ENCODE data around the gene CHEK1.

CHEK1 gene

GRCh38 chr11:125662689-125663088 lies 37.7 kb downstream of the CHEK1 start:
- no peaks in the 10 kb centered on the region for H3K36me3 ChIP-seq (ENCODE audit: insufficient read depth, low read length)

GRCh38 chr11:125663910-125664309 lies 38.9 kb downstream of the CHEK1 start:
- Histone ChIP-seq H3K9me3 (ENCODE audit: control insufficient read depth, insufficient read depth, low read length) (no peaks in the 10 kb centered on the region), H3K9ac (ENCODE audit: low read depth, low read length) (no peak overlapping the region), H3K4me1 (ENCODE audit: insufficient read depth, low read length) (no peaks in the 10 kb centered on the region), H3K36me3 (ENCODE audit: insufficient read depth, low read length) (no peaks in the 10 kb centered on the region)

More at GRCh38 chr11:125662689-125663088, 37.7 kb downstream of the CHEK1 start:
- Histone ChIP-seq H3K9me3 (ENCODE audit: control insufficient read depth, insufficient read depth, low read length) (no peaks in the 10 kb centered on the region), H3K9ac (ENCODE audit: low read depth, low read length) (no peak overlapping the region), H3K4me1 (ENCODE audit: insufficient read depth, low read length) (no peaks in the 10 kb centered on the region)

- Histone ChIP-seq H3K36me3 (ENCODE audit: insufficient read depth, low read length) (no peaks in the 10 kb centered on the region), H3K9ac (ENCODE audit: low read depth, low read length) (no peak overlapping the region), H3K4me1 (ENCODE audit: insufficient read depth, low read length) (no peaks in the 10 kb centered on the region), H3K9me3 (ENCODE audit: control insufficient read depth, insufficient read depth, low read length) (no peaks in the 10 kb centered on the region)
Measured at GRCh38 chr11:125667151-125667550, 42.2 kb downstream of the CHEK1 start.

DNA sequence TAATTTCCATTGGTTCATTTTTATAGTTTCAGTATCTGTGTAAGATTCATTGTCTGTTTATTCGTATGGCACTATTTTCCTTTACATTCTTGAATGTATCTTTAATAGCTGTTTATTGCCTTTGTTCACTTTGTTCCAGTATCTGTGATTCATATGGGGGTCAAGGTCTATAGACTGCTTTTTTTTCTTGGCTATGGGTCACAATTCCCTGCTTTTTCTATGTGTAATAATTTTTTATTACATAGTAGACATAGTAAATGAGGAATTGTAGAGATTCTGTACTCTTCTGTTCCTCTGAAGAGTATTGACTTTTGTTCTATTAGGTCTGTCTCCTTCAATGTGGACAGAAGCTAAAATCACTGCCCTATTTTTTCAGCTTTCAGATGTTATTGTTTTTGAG lies 45.2 kb downstream of the CHEK1 start:
- Histone ChIP-seq H3K9me3 (ENCODE audit: control insufficient read depth, insufficient read depth, low read length) (no peaks in the 10 kb centered on the region), H3K36me3 (ENCODE audit: insufficient read depth, low read length) (no peaks in the 10 kb centered on the region), H3K9ac (ENCODE audit: low read depth, low read length) (no peak overlapping the region), H3K4me1 (ENCODE audit: insufficient read depth, low read length) (no peaks in the 10 kb centered on the region)

DNA sequence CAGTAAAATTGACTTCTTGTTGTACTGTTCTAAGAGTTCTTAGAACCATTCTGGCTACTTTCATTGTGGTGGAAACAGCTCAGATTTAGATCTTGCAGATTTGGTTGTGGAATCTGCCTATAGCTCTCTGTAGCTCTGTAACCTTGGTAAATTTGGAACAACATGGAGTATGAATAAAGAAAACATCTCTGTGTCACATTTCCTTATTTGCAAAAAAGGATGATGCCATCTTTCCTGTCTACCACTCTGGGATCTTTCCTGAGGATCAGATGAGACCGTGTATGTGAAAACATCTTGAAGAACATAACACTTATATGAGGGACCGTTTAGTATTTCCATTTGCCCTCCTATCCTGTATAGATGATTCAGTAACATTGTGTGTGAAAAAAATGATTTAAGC lies 46.6 kb downstream of the CHEK1 start:
- no peaks in the 10 kb centered on the region for H3K36me3 ChIP-seq (ENCODE audit: insufficient read depth, low read length)

GRCh38 chr11:125674210-125674609 lies 49.2 kb downstream of the CHEK1 start:
- Histone ChIP-seq H3K36me3 (ENCODE audit: insufficient read depth, low read length) (no peaks in the 10 kb centered on the region), H3K4me1 (ENCODE audit: insufficient read depth, low read length) (no peaks in the 10 kb centered on the region), H3K9me3 (ENCODE audit: control insufficient read depth, insufficient read depth, low read length) (no peaks in the 10 kb centered on the region), H3K9ac (ENCODE audit: low read depth, low read length) (no peak overlapping the region)

More for the DNA sequence above, 46.6 kb downstream of the CHEK1 start:
- H3K9me3 ChIP-seq (ENCODE audit: control insufficient read depth, insufficient read depth, low read length) = no peaks in the 10 kb centered on the region
- H3K9ac ChIP-seq (ENCODE audit: low read depth, low read length) = no peak overlapping the region
- no peaks in the 10 kb centered on the region for H3K4me1 ChIP-seq (ENCODE audit: insufficient read depth, low read length)

DNA sequence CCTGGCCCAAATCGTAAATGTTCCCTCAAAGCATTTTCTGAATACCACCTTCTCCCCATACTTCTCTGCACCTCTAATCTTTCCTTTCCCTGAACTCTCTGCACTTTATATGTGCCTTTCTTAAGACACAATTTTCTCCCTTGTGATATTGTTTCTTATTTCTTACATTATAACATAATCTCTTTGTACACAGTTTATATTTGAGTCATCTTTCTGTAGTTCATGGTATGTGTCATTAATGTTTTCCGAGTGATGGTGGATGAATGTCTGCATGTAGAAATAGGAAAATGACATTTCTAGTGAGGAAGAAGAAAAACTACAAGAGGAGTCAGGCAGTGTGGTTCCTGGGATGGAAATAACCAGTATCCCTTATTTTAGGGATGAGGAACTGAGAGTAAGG lies 50.2 kb downstream of the CHEK1 start:
- no peaks in the 10 kb centered on the region for H3K4me1 ChIP-seq (ENCODE audit: insufficient read depth, low read length)
- H3K36me3 ChIP-seq (ENCODE audit: insufficient read depth, low read length) = peaks cover 5% of the 10 kb centered on the region
- no peak overlapping the region for H3K9ac ChIP-seq (ENCODE audit: low read depth, low read length)
- H3K9me3 ChIP-seq (ENCODE audit: control insufficient read depth, insufficient read depth, low read length) = no peaks in the 10 kb centered on the region

GRCh38 chr11:125679397-125679796 lies 54.4 kb downstream of the CHEK1 start:
- no peak overlapping the region for H3K9ac ChIP-seq (ENCODE audit: low read depth, low read length)
- H3K4me1 ChIP-seq (ENCODE audit: insufficient read depth, low read length) = no peaks in the 10 kb centered on the region
- no peaks in the 10 kb centered on the region for H3K9me3 ChIP-seq (ENCODE audit: control insufficient read depth, insufficient read depth, low read length)
- H3K36me3 ChIP-seq (ENCODE audit: insufficient read depth, low read length) = peaks cover 10% of the 10 kb centered on the region

DNA sequence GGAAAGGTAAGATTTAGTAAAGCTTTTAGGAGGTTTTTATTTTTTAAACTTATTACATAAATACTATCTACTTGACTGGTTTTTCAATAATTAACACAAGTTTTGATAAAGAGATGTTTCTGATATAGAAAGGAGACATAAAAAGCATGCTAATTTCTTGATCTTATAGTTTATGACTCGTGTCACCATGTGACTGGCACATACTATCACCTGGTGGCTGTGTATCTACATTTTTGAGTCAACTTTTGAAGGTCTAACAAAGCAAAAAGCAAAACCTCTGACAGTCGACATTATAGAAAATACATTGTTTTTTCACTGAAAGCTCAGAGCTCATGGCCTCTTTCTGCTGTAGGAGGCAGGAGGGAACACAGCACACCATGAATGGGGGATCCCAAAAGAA lies 54.9 kb downstream of the CHEK1 start:
- Histone ChIP-seq H3K4me1 (ENCODE audit: insufficient read depth, low read length) (no peaks in the 10 kb centered on the region), H3K36me3 (ENCODE audit: insufficient read depth, low read length) (peaks cover 10% of the 10 kb centered on the region), H3K9ac (ENCODE audit: low read depth, low read length) (no peak overlapping the region), H3K9me3 (ENCODE audit: control insufficient read depth, insufficient read depth, low read length) (no peaks in the 10 kb centered on the region)

GRCh38 chr11:125680747-125681146 lies 55.8 kb downstream of the CHEK1 start, which contains the start of gene ACRV1:
ACRV1 (minus strand) TSS chr11:125680847; CDS start chr11:125680780, 67 bp downstream.
- Histone ChIP-seq H3K36me3 (ENCODE audit: insufficient read depth, low read length) (peaks cover 10% of the 10 kb centered on the region), H3K9ac (ENCODE audit: low read depth, low read length) (no peak within 1 kb of the TSS), H3K9me3 (ENCODE audit: control insufficient read depth, insufficient read depth, low read length) (no peaks in the 10 kb centered on the region), H3K4me1 (ENCODE audit: insufficient read depth, low read length) (no peaks in the 10 kb centered on the region)

DNA sequence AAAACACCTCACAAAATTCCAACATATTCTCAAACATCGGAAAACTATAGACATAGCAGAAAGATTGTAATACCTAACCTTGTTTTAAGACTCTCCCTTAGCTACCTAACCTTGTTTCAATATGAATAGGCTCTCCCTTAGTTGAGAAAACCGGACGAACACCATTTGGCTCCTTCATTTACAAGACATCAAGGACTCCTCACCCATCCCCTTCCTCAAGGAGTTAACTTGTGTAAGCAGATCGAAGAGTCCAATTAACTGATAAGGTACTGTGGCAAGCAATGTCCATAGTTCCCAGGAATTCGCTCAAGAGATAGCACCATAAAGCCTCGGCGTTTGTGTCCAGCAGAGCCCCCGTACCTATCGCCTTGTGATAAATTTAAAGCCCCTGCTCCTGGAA lies 60.3 kb downstream of the CHEK1 start:
- H3K9ac ChIP-seq (ENCODE audit: low read depth, low read length) = no peak overlapping the region
- peaks cover 5% of the 10 kb centered on the region for H3K36me3 ChIP-seq (ENCODE audit: insufficient read depth, low read length)
- H3K9me3 ChIP-seq (ENCODE audit: control insufficient read depth, insufficient read depth, low read length) = no peaks in the 10 kb centered on the region
- no peaks in the 10 kb centered on the region for H3K4me1 ChIP-seq (ENCODE audit: insufficient read depth, low read length)

DNA sequence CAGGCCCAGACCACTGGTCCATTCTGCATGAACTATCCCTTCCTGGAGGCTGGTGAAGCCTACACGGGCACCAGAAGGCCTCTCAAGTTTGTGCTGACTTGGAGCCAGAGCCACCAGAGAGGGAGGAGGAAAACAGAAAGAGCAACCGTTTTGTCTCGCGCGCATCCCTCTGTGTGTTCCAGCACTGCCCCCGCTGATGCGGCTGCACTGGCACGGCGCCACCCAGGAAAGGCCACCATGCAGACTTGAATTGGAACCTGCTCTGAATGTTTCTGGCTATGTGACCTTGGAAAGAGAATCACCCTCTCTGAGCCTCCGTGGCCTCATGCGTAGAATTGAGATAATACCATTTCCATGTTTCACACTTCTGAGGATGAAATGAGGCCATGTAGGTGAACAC lies 63.1 kb downstream of the CHEK1 start:
- Histone ChIP-seq H3K4me1 (ENCODE audit: insufficient read depth, low read length) (no peaks in the 10 kb centered on the region), H3K36me3 (ENCODE audit: insufficient read depth, low read length) (no peaks in the 10 kb centered on the region; the same call in 1 of the 2 replicates), H3K9me3 (ENCODE audit: control insufficient read depth, insufficient read depth, low read length) (no peaks in the 10 kb centered on the region), H3K9ac (ENCODE audit: low read depth, low read length) (no peak overlapping the region)

DNA sequence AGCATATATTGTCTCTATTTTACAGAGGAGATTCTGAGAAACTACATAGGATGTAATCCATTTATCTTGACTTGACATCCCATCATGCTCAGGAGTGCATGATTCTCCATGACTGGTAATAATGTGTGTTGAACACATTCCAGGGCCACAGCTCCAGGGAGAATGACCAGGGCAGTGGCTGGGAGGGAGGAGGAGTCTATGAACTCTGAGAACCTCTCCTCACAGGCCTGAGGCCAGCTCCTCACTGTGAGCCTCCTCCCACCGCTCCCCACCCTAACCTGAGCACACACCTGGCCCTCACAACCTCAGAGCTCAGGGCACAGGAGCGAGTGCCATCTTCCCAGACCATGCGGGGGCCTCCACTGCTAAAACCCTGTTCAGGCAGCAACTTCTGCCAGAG lies 63.7 kb downstream of the CHEK1 start:
- Histone ChIP-seq H3K9ac (ENCODE audit: low read depth, low read length) (no peak overlapping the region), H3K4me1 (ENCODE audit: insufficient read depth, low read length) (no peaks in the 10 kb centered on the region), H3K36me3 (ENCODE audit: insufficient read depth, low read length) (no peaks in the 10 kb centered on the region; the same call in 1 of the 2 replicates), H3K9me3 (ENCODE audit: control insufficient read depth, insufficient read depth, low read length) (no peaks in the 10 kb centered on the region)

- H3K9ac ChIP-seq (ENCODE audit: low read depth, low read length) = no peak overlapping the region
- no peaks in the 10 kb centered on the region for H3K9me3 ChIP-seq (ENCODE audit: control insufficient read depth, insufficient read depth, low read length)
- H3K36me3 ChIP-seq (ENCODE audit: insufficient read depth, low read length) = no peaks in the 10 kb centered on the region; the same call in 1 of the 2 replicates
- no peaks in the 10 kb centered on the region for H3K4me1 ChIP-seq (ENCODE audit: insufficient read depth, low read length)
Measured at GRCh38 chr11:125689274-125689859, 64.4 kb downstream of the CHEK1 start.

- Histone ChIP-seq H3K9me3 (ENCODE audit: control insufficient read depth, insufficient read depth, low read length) (no peaks in the 10 kb centered on the region), H3K4me1 (ENCODE audit: insufficient read depth, low read length) (no peaks in the 10 kb centered on the region)
Measured at GRCh38 chr11:125690006-125690405, 65.0 kb downstream of the CHEK1 start.

More at GRCh38 chr11:125690006-125690405, 65.0 kb downstream of the CHEK1 start:
- Histone ChIP-seq H3K36me3 (ENCODE audit: insufficient read depth, low read length) (no peaks in the 10 kb centered on the region; the same call in 1 of the 2 replicates), H3K9ac (ENCODE audit: low read depth, low read length) (no peak overlapping the region)
